Daoy (cell line): ENCODE measurements around the gene TMC8. TPM values are rescaled to one million over a fixed set of nuclear protein-coding genes. Genes with fewer than 3 reads are reported as not detected.
"Not testable (repeated sequence)": the region's sequence is repeated elsewhere in the genome, so short reads cannot be mapped to it uniquely, and the experiment has no call there.

Experiments
- DNase-seq: peaks from one replicate; pipeline ENCODE4 v3.0.0-alpha.2; 2015; ENCODE audit warnings: low read depth
- total RNA-seq: library from RNA; depleted of rRNA; stranded (reverse); fragments of >200 nt; shearing (Covaris generic); gene quantifications from 2 replicates; pipeline ENCODE4 v1.2.3, GENCODE V29; 2014

The TMC8 gene
- total RNA-seq, 1 experiment from 2014 or later = not detected

GRCh38 chr17:78154903-78155811 lies 24.6 kb downstream of the TMC8 start:
- DNase-seq = no peak

DNA sequence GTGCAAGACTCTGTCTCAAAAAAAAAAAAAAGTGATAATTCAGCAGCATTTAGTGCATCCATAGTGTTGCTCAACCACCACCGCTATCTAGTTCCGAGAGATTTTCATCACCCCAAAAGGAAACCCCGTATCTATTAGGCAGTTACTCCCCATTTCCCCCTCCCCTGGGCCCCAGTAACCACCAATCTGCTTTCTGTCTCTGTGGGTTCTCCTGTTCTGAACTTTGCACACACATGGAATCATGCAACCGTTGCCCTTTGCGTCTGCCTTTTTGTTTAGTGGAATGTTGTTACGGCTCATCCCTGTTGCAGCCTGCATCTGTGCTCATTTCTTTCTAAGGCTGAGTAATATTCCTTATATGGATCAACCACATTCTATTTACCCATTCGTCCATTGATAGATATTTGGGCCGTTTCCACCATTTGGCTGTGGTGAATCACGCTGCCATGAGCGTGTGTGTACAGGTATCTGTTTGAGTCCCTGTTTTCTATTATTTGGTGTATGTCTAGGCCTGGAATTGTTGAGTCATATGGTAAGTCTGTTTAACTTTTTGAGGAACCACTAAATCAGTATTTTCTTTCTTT lies 29.1 kb downstream of the TMC8 start:
- DNase-seq = no peak

DNA sequence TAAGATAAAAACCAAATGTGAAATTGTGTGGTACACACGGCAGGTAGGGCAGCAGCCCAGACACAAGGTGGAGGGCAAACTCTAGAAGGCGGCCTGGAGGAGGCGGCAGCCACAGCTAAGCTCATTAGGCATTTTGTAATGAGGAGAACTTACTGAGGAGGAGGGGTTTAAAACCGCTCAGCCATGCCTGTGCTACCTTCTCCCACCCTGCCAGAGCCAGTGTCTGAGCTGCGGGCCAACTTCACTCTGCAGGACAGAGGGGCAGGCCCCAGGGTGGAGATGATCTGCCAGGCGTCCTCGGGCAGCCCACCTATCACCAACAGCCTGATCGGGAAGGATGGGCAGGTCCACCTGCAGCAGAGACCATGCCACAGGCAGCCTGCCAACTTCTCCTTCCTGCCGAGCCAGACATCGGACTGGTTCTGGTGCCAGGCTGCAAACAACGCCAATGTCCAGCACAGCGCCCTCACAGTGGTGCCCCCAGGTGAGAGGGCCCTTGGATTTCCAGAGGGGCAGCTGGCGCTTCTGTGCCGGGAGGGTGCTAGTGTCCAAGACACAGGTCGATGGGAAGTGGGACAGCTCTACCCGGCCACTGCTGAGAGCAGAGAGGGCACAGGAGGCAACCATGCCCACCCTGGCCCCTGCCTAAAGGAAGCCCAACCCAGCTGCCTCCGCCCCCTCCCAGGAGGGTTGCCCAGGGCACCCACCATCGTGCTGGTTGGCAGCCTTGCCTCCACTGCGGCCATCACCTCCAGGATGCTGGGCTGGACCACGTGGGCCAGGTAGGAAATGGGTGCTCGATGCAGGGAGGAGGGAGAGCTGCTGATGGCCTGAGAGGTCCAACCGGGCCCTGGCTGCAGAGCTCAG lies 33.5 kb downstream of the TMC8 start:
- DNase-seq = no peak

DNA sequence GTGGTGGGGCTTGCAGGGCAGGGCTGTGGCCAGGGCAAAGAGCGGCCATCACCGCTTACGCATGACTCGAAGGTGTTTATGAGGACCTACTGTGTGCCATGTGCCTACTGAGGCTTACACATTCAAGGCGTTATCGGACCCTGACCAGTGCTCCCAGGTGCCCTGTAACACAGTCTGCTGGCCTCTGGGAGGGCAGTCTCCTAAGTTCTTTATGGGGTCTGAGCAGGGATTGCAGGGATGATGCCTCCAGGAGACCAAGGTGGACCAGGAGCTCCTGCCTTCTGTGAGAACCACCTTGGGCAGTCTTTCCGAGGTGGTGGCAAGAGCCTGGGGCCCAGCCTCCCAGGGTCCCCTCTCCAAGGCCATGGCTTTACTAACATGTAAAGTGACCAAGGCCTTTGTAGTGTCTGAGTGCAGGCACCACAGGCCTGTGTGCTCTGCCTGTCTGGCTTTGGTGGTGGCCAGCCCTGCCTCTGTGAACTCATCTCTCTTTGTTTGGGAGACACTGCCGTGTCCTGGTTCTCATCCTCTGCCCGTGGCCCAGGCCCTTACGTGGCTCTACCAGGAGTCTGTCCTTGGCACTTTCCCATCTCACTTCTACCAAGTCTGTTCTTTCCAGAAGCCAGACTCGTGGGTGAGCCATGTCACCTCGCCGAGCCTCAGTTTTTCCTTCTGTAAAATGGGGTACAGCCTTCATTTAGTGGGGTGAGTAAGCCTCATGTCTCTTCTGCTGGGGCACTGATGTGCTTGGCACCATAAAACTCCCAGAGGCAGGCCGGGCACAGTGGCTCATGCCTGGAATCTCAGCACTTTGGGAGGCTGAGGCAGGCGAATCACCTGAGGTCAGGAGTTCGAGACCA lies 34.4 kb downstream of the TMC8 start:
- no peak for DNase-seq

DNA sequence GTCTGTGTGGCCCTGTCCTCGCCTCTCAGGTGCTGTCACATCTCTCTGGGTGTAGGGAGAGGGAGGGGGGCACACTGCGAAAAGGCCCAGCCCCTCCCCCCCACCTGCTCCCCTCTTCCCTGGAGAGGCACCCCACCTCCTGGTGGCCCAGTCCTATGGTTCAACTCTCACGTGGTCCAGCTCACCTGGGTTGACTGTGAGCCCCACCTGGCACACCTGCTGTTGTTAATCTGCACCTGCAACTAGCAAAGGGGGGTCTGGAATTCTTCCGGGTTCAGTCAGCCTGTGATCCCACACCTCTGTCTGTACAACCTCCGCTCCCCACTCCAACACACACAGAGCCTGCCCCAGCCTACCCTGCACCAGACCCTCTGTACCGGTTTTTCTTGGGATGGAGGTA lies 35.8 kb downstream of the TMC8 start:
- no peak for DNase-seq

DNA sequence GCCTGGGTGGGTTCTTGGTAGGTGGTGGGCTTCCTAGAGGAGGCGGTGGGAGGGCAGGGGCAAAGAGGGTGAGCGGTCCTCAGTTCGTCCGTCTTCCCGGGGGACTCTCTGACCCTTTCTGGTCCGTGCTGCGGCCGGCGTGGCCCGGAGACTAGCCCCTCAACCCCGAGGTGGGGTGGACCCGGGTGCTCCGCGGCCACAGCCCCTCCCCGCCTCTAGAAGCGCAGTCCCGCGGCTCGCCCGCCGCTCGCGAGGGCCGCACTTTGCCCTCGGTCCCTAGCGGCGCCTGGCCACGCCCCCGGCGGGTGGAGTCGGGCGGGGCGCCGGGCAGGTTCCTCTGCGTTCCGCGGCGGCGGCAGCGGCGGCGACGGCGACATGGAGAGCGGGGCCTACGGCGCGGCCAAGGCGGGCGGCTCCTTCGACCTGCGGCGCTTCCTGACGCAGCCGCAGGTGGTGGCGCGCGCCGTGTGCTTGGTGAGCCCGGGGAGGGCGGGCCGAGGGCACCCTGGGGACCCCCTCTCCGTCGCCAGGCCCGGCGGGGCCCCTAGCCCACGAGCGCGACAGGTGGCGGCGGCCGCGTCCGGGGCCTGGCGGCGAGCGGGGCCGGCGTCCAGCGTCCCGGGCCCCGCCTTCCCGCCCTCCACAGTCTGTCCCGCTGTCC lies 37.8 kb downstream of the TMC8 start, which contains the start of gene SYNGR2:
Gene SYNGR2 (plus strand): TSS at position 340 of the 661 bp plus-strand sequence. CDS start 36 bp downstream, at position 376.
- DNase-seq = peak; percentile 87

DNA sequence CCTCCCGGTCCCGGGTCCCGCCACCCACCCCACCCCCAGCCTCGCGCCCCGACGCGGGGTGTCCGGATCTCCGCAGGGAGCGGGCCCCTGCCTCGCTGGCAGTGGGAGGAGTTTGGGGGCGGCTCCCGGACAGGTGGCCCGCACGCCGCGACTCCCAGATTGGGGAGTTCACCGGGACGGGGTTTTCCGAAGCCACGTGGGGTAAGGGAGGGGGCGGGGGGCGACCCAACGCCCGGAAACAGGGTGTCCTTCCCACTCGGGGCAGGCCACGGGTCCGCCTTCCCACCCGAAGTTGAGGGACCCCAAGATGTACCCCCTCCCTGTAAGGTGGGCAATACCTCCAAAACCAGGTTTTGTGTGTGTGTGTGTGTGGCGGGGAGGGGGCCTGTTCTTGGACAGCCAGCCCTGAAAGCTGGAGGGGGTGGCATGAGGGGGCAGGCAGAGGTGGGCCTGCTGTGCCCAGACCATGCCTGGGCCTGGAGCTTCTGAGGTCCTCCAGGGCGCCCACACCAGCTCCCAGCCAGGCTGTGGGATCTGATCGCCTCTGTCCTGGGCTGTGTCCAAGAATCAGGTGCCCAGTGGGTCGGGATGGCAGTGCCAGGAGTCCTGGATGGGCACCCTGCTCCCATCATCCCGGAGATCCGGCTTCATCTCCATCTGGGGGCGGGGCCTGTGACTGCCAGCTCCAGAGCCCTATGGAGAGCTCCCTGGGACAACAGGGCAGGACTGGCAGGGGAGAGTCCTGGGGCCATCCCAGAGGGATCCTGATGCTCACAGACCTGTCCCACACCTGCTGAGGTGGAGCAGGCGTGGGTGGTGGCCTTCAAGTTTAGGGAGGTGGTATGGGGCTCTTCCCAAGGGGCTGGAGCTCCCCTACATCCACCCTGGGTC lies 38.6 kb downstream of the TMC8 start:
- peak; percentile 73 for DNase-seq

DNA sequence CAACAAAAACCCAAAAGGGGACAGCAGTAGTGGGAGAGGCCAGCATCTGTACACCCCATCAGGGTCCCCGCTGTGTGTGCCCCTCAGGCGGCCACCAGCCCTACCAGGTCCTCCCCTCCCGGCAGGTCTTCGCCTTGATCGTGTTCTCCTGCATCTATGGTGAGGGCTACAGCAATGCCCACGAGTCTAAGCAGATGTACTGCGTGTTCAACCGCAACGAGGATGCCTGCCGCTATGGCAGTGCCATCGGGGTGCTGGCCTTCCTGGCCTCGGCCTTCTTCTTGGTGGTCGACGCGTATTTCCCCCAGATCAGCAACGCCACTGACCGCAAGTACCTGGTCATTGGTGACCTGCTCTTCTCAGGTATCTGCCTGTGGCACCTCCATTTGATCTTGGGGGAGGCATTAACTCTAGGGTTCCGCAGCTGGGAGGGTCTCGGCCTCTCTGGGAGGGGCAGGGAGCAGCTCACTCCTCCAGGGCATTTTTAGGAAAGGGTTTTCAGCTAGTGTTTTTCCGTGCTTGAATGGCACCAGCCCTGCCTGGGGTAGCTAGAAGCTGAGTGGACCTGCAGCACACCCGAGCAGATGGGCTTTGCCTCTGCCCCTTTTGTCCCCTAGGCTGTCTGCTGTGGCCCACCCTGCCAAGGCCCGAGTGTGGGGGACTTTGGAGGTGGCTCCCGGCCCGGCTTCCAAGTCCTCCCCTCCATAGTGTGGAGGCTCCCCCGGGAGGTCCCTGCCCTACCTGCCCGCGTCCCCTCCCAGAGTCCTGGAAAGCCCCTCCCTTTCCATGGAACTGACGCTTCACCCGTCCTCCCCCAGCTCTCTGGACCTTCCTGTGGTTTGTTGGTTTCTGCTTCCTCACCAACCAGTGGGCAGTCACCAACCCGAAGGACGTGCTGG lies 40.4 kb downstream of the TMC8 start:
- DNase-seq = no peak

- DNase-seq = not testable (repeated sequence)
These were observed 41.1 kb downstream of the TMC8 start for GRCh38 chr17:78171591-78172248.

- DNase-seq = no peak
These were observed 41.9 kb downstream of the TMC8 start for GRCh38 chr17:78172249-78173051.

DNA sequence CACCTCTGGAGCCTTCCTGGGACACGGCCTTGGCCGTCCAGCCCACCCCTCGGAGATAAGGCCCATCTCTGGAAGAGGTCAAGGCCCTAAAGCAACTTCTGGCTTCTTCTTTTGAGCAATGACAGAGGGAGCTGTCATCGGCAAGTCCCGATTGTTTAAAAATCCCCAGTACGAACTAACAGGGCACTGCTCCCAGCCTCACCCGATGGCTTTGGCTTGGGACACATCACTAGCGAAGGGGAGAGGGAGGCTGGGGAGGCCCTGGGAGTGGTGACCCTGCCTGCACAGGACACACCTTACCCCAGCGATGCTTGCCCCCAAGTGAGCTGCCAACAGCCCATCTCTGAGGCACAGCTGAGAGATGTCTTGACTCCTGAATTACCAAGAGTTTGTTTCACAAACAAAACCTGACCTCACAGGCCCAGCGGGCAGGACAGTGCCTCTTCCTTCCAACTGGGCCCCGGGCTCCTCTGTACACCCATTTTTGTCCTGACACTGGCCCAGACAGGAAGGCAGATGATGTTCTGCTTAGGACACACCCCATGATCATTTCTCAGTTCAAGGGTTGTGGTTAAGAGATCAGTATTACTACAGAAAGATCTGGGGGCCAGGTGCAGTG lies 42.6 kb downstream of the TMC8 start:
- no peak for DNase-seq

- DNase-seq = no peak
These were observed 43.8 kb downstream of the TMC8 start for GRCh38 chr17:78174346-78174869.

- no peak for DNase-seq
These were observed 44.5 kb downstream of the TMC8 start for GRCh38 chr17:78174870-78175642.

GRCh38 chr17:78175643-78175981 lies 45.0 kb downstream of the TMC8 start:
- no peak for DNase-seq

GRCh38 chr17:78176548-78177025 lies 46.0 kb downstream of the TMC8 start:
- peak; percentile 60 for DNase-seq

DNA sequence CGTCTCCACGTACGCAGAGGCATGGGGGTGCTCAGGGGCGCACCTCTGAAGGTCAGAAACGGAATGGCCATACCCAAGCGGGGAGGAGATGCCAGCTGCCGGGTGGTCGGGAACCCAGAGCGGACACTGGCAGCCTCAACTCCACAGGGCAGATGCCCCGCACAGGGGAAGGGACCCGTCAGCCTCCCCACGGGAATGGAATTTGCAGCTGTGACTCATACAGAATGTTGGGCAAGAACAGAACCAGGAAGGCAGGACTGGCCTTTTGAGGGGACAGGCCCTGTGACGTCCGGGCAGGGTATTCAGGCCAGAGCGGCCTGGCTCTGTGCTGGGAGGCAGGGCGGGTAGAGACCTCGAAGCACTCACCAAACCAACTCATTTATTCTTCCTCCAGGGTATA lies 48.8 kb downstream of the TMC8 start:
- DNase-seq = no peak
